Activated CD4-positive, alpha-beta T cell treated with anti-CD3 and anti-CD28 coated beads, Interleukin-2, amount 10 ng/mL, durations not matched to agents 24 days and 14 days (primary cell): ENCODE data around the gene SOD3. TPM values are rescaled to one million over a fixed set of nuclear protein-coding genes. Genes with fewer than 3 reads are reported as not detected.

Experiments used
- total RNA-seq: library from RNA; stranded (reverse); gene quantifications from 2 replicates; pipeline ENCODE4 v1.2.3, GENCODE V29; 2022

Gene SOD3
- total RNA-seq, 1 donor from 2014 or later = not detected

Other genes with a start within 250 kb of the SOD3 start
- gene DHX15, start 211.0 kb upstream of the SOD3 start, total RNA-seq = 263 and 265 TPM in 2 replicates
- gene CCDC149, start 117.5 kb downstream of the SOD3 start, total RNA-seq = not detected in 2 replicates
- not detected in 2 replicates for gene LGI2, start 235.4 kb downstream of the SOD3 start, total RNA-seq